Endothelial cell (in vitro differentiated cells): Measurements from ENCODE around the gene NBPF4. TPM values are rescaled to one million over a fixed set of nuclear protein-coding genes. Genes with fewer than 3 reads are reported as not detected.

Source experiments
- DNase-seq: peaks from one replicate; pipeline ENCODE4 v3.0.0; 2021; ENCODE audit warnings: low spot score
- H3K27ac Mint-ChIP-seq: one replicate; pipeline ENCODE4 v1.8.0; 2021; ENCODE audit warnings: mixed read lengths, inconsistent platforms; ENCODE audit not compliant: unreplicated experiment
- H3K27me3 Mint-ChIP-seq: one replicate; pipeline ENCODE4 v1.8.0; 2021; ENCODE audit warnings: mild to moderate bottlenecking, moderate library complexity, mixed read lengths, inconsistent platforms; ENCODE audit not compliant: unreplicated experiment
- H3K36me3 Mint-ChIP-seq: one replicate; pipeline ENCODE4 v1.8.0; 2021; ENCODE audit warnings: mild to moderate bottlenecking, low read depth, mixed read lengths, inconsistent platforms; ENCODE audit not compliant: unreplicated experiment
- H3K4me1 Mint-ChIP-seq: one replicate; pipeline ENCODE4 v1.8.0; 2021; ENCODE audit warnings: mild to moderate bottlenecking, mixed read lengths, inconsistent platforms; ENCODE audit not compliant: unreplicated experiment
- H3K4me3 Mint-ChIP-seq: one replicate; pipeline ENCODE4 v1.8.0; 2021; ENCODE audit warnings: mild to moderate bottlenecking, mixed read lengths, inconsistent platforms; ENCODE audit not compliant: unreplicated experiment
- H3K9me3 Mint-ChIP-seq: one replicate; pipeline ENCODE4 v1.8.0; 2021; ENCODE audit warnings: mixed read lengths, inconsistent platforms; ENCODE audit not compliant: unreplicated experiment
- total RNA-seq: library from RNA; stranded (reverse); fragmentation: NEBNext Ultra II Directional; extraction: Animal tissue kit (Norgen Biotek cat#: 25700); gene quantifications from one replicate; pipeline ENCODE4 v1.2.1, GENCODE V29; 2021; ENCODE audit not compliant: unreplicated experiment
- TF ChIP-seq, protein P1 (sequence below): fragments of 200-600 bp; sonication (generic); IDR thresholded peaks from one replicate; pipeline ENCODE4 v1.5.0; 2021; ENCODE audit warnings: antibody characterized with exemption; ENCODE audit not compliant: unreplicated experiment

Gene NBPF4
- total RNA-seq, 1 donor from 2014 or later: not detected

DNA sequence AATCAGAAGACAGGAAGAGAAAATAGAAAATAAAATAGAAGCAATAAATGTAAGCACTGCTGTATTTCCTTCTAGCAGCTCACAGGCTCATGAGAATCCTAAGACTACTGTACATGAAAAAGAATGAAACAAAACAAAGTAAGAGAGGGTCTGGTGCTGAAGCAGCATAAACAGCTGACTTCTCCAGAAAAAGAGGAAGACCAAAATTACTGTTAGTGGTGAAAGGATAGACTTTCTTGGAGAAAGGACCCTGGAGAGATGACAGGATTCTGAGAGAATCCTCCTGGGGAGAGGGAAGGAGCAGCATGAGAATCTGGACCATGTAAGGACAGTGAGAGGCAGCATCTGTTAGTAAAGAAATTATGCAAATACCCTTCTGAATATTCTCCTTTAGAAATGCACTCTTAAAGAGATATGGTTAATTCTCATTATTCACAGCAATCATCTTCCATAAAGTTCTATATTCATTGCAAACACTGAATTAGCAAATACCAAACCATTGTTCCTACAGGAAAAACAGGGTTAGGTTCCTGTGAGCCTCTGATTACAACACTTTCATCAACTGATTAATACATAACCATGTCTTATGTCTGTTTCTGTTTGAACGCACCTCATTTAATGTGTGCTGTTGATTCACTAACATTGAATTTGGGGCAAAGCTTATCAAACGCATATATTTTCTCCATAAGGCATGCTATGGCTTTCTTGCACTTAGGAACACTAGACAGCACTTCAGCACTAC is 60.7 kb downstream of the NBPF4 start:
- peak overlapping the region; percentile 47 for H3K4me3 Mint-ChIP-seq
- DNase-seq: no peak
- TF ChIP-seq, protein P1, sequence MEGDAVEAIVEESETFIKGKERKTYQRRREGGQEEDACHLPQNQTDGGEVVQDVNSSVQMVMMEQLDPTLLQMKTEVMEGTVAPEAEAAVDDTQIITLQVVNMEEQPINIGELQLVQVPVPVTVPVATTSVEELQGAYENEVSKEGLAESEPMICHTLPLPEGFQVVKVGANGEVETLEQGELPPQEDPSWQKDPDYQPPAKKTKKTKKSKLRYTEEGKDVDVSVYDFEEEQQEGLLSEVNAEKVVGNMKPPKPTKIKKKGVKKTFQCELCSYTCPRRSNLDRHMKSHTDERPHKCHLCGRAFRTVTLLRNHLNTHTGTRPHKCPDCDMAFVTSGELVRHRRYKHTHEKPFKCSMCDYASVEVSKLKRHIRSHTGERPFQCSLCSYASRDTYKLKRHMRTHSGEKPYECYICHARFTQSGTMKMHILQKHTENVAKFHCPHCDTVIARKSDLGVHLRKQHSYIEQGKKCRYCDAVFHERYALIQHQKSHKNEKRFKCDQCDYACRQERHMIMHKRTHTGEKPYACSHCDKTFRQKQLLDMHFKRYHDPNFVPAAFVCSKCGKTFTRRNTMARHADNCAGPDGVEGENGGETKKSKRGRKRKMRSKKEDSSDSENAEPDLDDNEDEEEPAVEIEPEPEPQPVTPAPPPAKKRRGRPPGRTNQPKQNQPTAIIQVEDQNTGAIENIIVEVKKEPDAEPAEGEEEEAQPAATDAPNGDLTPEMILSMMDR: no peak
- H3K9me3 Mint-ChIP-seq: no peaks in the 10 kb centered on the region
- peaks cover 1% of the 10 kb centered on the region for H3K27me3 Mint-ChIP-seq
- H3K36me3 Mint-ChIP-seq: peaks cover 70% of the 10 kb centered on the region
- peaks cover 10% of the 10 kb centered on the region for H3K4me1 Mint-ChIP-seq
- H3K27ac Mint-ChIP-seq: no peak overlapping the region

DNA sequence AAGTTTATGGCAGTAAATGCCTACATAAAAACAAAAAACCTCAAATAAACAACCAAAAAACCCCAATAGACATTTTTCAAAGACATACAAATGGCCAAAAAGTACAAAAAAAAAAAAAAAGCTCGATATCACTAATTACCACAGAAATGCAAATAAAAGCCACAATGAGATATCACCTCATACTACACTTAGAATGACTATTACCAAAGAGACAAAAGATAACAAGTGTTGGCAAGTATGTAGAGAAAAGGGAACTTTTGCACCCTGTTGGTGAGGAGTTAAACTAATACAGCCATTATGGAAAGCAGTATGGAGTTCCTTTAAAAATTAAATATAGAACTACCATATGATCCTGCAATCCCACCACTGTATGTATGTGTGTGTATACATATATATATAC is 64.9 kb downstream of the NBPF4 start:
- Mint-ChIP-seq H3K4me3 (no peak overlapping the region), H3K27ac (no peak overlapping the region), H3K4me1 (peaks cover 10% of the 10 kb centered on the region), H3K27me3 (peaks cover 1% of the 10 kb centered on the region), H3K9me3 (peaks cover 7% of the 10 kb centered on the region), H3K36me3 (peaks cover 84% of the 10 kb centered on the region)
- TF ChIP-seq, protein P1: no peak
- DNase-seq: no peak

Other genes starting within 250 kb of the NBPF4 start
- 51.1 TPM for gene SLC25A24, start 43.7 kb downstream of the NBPF4 start, total RNA-seq
- gene NBPF6, start 206.3 kb upstream of the NBPF4 start, total RNA-seq: 0.28 TPM